IPS-20b (cell line): Measurements from ENCODE around the gene C11orf52.

Experiments used
- H3K27ac ChIP-seq: one replicate; pipeline ENCODE4 v1.5.1; 2013; ENCODE audit warnings: low read length
- H3K27me3 ChIP-seq: 2 replicates; pipeline ENCODE4 v1.6.1; 2013; ENCODE audit warnings: mild to moderate bottlenecking, low read length, inconsistent platforms; ENCODE audit not compliant: insufficient read depth
- H3K36me3 ChIP-seq: 2 replicates; pipeline ENCODE4 v1.6.1; 2013; ENCODE audit warnings: low read depth, mild to moderate bottlenecking, inconsistent platforms, low read length, moderate library complexity; ENCODE audit not compliant: insufficient read depth
- H3K4me1 ChIP-seq: 2 replicates; pipeline ENCODE4 v1.6.1; 2013; ENCODE audit warnings: mild to moderate bottlenecking, control low read depth, inconsistent platforms, low read length, moderate library complexity; ENCODE audit not compliant: insufficient read depth
- H3K4me3 ChIP-seq: 2 replicates; pipeline ENCODE4 v1.5.1; 2013; ENCODE audit warnings: mild to moderate bottlenecking, low read length, inconsistent platforms
- H3K9ac ChIP-seq: 2 replicates; pipeline ENCODE4 v1.6.1; 2013; ENCODE audit warnings: low read depth, mild to moderate bottlenecking, inconsistent platforms, low read length, moderate library complexity
- H3K9me3 ChIP-seq: 2 replicates; pipeline ENCODE4 v1.6.1; 2013; ENCODE audit warnings: mild to moderate bottlenecking, low read depth, low read length, inconsistent platforms; ENCODE audit not compliant: insufficient read depth

The C11orf52 gene

GRCh38 chr11:111886032-111886431 lies 32.7 kb upstream of the C11orf52 start:
- H3K4me3 ChIP-seq = no peak overlapping the region
- H3K36me3 ChIP-seq = no peaks in the 10 kb centered on the region
- no peak overlapping the region for H3K9ac ChIP-seq

GRCh38 chr11:111886844-111887243 lies 31.9 kb upstream of the C11orf52 start:
- Histone ChIP-seq H3K9me3 (no peaks in the 10 kb centered on the region), H3K4me3 (no peak overlapping the region), H3K36me3 (no peaks in the 10 kb centered on the region)

More at GRCh38 chr11:111886032-111886431, 32.7 kb upstream of the C11orf52 start:
- H3K27me3 ChIP-seq = no peaks in the 10 kb centered on the region
- H3K9me3 ChIP-seq = no peaks in the 10 kb centered on the region
- H3K4me1 ChIP-seq = no peaks in the 10 kb centered on the region
- no peak overlapping the region for H3K27ac ChIP-seq

GRCh38 chr11:111905411-111905810 lies 13.3 kb upstream of the C11orf52 start:
- no peaks in the 10 kb centered on the region for H3K4me1 ChIP-seq
- H3K9ac ChIP-seq = no peak overlapping the region
- H3K9me3 ChIP-seq = no peaks in the 10 kb centered on the region

More at GRCh38 chr11:111886844-111887243, 31.9 kb upstream of the C11orf52 start:
- Histone ChIP-seq H3K27me3 (no peaks in the 10 kb centered on the region), H3K27ac (no peak overlapping the region), H3K4me1 (no peaks in the 10 kb centered on the region), H3K9ac (no peak overlapping the region)

GRCh38 chr11:111906680-111907079 lies 12.0 kb upstream of the C11orf52 start:
- H3K27ac ChIP-seq = no peak overlapping the region
- no peaks in the 10 kb centered on the region for H3K27me3 ChIP-seq
- no peak overlapping the region for H3K9ac ChIP-seq
- no peak overlapping the region for H3K4me3 ChIP-seq
- no peaks in the 10 kb centered on the region; the same call in 1 of the 2 replicates for H3K4me1 ChIP-seq
- no peaks in the 10 kb centered on the region for H3K9me3 ChIP-seq
- no peaks in the 10 kb centered on the region for H3K36me3 ChIP-seq

More at GRCh38 chr11:111905411-111905810, 13.3 kb upstream of the C11orf52 start:
- Histone ChIP-seq H3K4me3 (no peak overlapping the region), H3K27ac (no peak overlapping the region), H3K36me3 (no peaks in the 10 kb centered on the region), H3K27me3 (no peaks in the 10 kb centered on the region)

DNA sequence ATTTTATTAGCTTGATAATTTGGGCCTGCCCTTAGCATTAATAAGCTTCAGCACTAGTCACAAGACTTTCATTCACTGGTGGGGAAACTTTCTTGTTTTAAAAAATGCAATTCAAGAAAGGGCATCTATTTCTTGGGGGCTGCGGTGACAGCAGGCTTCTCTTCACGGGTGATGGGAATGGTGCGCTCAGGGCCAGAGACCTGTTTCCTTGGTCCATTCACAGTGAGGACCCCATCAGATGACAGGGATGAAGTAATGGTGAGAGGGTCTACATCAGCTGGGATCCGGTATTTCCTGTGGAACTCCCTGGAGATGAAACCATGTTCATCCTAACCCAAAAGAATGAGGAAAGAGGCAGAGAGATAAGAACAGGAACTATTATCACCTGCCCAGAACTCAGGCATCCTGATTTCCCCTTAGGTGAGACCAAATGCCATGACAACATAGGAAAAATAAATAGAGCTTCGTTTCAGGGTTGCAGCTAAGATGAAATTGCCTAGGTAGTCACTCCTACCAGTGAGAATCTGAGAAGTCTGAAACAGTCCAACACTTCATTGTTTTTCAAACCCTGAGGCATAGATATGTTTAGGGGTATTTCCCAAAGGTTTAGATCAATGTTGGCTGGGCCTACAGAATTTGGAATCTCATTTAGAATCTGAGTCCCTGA lies 9.9 kb upstream of the C11orf52 start:
- Histone ChIP-seq H3K4me3 (no peak overlapping the region), H3K36me3 (no peaks in the 10 kb centered on the region)

GRCh38 chr11:111909378-111909777 lies 9.3 kb upstream of the C11orf52 start:
- H3K9me3 ChIP-seq = no peaks in the 10 kb centered on the region
- H3K36me3 ChIP-seq = no peaks in the 10 kb centered on the region
- H3K4me3 ChIP-seq = no peak overlapping the region
- H3K27ac ChIP-seq = no peak overlapping the region
- no peak overlapping the region for H3K9ac ChIP-seq
- H3K27me3 ChIP-seq = no peaks in the 10 kb centered on the region
- peaks cover 6% of the 10 kb centered on the region for H3K4me1 ChIP-seq

More for the DNA sequence above, 9.9 kb upstream of the C11orf52 start:
- Histone ChIP-seq H3K9ac (no peak overlapping the region), H3K4me1 (peaks cover 6% of the 10 kb centered on the region), H3K27me3 (no peaks in the 10 kb centered on the region), H3K27ac (no peak overlapping the region), H3K9me3 (no peaks in the 10 kb centered on the region)

DNA sequence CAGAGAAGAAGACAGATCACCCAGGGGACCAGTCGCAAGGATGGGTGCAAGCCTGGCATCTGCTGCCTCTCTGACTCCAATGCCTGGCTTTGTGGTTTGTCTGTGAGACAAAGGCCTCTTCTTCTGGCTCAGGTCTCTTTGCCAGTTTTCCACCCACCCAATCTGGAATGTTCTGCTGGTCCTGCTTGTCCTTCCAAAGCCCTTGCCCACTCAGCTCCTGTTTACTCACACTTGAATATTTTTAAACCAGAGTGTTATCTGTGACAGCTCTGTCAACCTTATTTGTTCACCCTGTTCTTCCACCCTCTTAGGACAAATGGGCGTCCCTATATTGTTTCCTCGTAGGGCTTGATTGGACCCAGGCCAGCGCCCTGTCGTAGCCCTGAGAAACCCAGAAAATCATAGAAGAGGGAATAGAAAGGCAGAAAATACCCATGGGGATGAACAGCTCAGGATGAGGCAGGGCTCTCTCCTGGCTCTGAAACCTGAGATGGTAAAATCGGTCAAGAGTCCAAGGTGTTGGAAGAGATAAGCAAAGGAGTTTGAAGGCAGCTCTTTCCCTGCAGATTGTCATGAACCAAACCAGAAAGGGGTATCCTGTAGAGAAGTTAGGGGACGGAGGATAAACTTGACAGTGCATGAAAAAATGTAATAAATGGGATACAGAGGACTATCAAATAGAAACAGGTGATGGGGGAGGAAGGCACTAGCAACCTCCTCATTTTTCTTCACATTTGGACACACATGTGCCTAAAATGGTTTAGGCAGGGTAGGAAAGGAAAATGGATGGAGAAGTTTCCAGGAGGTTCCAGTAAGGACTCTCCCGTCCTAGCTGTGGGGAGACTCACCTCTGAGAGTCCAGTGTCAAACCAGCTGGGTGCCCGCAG lies 7.8 kb upstream of the C11orf52 start:
- H3K4me1 ChIP-seq = peaks cover 6% of the 10 kb centered on the region
- H3K36me3 ChIP-seq = no peaks in the 10 kb centered on the region
- no peaks in the 10 kb centered on the region for H3K27me3 ChIP-seq
- no peaks in the 10 kb centered on the region for H3K9me3 ChIP-seq
- H3K27ac ChIP-seq = no peak overlapping the region
- H3K9ac ChIP-seq = no peak overlapping the region
- H3K4me3 ChIP-seq = no peak overlapping the region

DNA sequence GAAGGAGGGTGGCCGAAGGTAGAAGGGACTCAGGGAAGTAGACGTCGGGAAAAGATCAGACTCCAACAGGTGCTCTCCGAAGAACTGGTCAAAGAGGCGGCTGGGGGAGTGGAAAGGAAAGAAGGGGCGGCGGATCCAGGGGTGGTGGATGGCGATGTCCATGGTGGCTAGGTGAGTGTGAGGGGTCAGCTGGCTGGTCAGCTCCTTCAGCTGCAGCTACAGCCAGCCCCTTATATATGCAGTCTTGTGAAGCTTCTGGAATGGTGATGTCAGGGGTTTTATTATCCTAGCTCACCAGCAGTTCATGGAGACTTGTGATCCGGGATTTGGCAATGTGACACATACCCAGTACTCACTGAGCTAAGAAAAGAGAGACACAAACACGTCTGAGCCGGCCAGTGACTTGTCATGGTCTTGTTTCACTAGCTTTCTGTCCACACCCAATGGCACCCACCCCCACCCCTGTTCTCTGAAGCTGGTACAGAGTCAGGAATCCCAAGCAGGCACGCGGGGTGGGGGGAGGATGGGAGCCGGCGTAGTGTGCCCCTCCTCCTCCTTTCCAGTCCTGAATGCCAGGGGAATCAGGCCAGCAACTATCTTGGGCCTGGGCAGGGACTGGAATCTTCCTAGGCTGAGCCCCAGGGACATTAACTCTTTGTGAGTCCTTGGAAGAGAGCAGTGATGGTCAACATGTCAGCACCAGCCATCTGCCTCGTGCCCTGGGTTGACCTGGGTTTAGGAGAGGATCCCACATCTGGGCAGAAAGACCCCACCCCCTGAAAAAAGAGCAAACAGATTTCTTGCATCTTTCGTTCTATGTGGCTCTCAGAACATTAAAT lies 6.9 kb upstream of the C11orf52 start, which contains the start of gene CRYAB:
TSS of gene CRYAB (minus strand) at position 208 of the 839 bp plus-strand sequence. CDS start at position 162, 46 bp downstream.
- H3K27ac ChIP-seq = no peak within 1 kb of the TSS
- H3K9ac ChIP-seq = peak within 1 kb of the TSS; percentile 36; the same call in 1 of the 2 replicates

GRCh38 chr11:111912535-111912934 lies 6.2 kb upstream of the C11orf52 start, which contains the start of gene HSPB2:
TSS of gene HSPB2 (plus strand) at chr11:111912734. CDS start at chr11:111912830, 96 bp downstream.
- Histone ChIP-seq H3K27ac (no peak within 1 kb of the TSS), H3K36me3 (no peaks in the 10 kb centered on the region), H3K9me3 (no peaks in the 10 kb centered on the region), H3K9ac (peak within 1 kb of the TSS; percentile 36; the same call in 1 of the 2 replicates), H3K27me3 (no peaks in the 10 kb centered on the region), H3K4me3 (no peak within 1 kb of the TSS), H3K4me1 (peaks cover 6% of the 10 kb centered on the region)

More for the DNA sequence above, 6.9 kb upstream of the C11orf52 start, which contains the start of gene CRYAB:
- Histone ChIP-seq H3K4me3 (no peak within 1 kb of the TSS), H3K4me1 (peaks cover 6% of the 10 kb centered on the region), H3K27me3 (no peaks in the 10 kb centered on the region), H3K9me3 (no peaks in the 10 kb centered on the region), H3K36me3 (no peaks in the 10 kb centered on the region)

- H3K36me3 ChIP-seq = no peaks in the 10 kb centered on the region
- no peak overlapping the region for H3K9ac ChIP-seq
- H3K4me1 ChIP-seq = peaks cover 7% of the 10 kb centered on the region
- H3K4me3 ChIP-seq = no peak overlapping the region
- H3K27me3 ChIP-seq = no peaks in the 10 kb centered on the region
- no peaks in the 10 kb centered on the region for H3K9me3 ChIP-seq
- no peak overlapping the region for H3K27ac ChIP-seq
Observed at GRCh38 chr11:111913031-111913861, 5.5 kb upstream of the C11orf52 start.
